Measurements from ENCODE around the gene ESYT2. TPM values are rescaled to one million over a fixed set of nuclear protein-coding genes. Genes with fewer than 3 reads are reported as not detected.

The ESYT2 gene
- polyA plus RNA-seq, 3 donors: 14.0 to 24.1 (median 22.0) TPM

- no peak for TF ChIP-seq CTCF (IDR thresholded peaks at IDR 0.05)
- Mint-ChIP-seq H3K36me3 (peaks cover 59 to 64% of the 10 kb centered on the region in 2 donors), H3K27me3 (ENCODE audit: low read depth in 3 of 3) (no peaks in the 10 kb centered on the region), H3K4me3 (no peak overlapping the region), H3K4me1 (peaks cover 27% of the 10 kb centered on the region), H3K27ac (peak overlapping the region in 6 of 7 donors; percentile 21 to 86 (median 73)), H3K9me3 (no peaks in the 10 kb centered on the region)
- Histone ChIP-seq H3K9me3 (replicated peaks in 1 of 2; ENCODE audit: control insufficient read depth in 1 of 2, insufficient read depth in 1 of 2, low read length in 2 of 2) (no peaks in the 10 kb centered on the region), H2AFZ (ENCODE audit: insufficient read depth, low read depth, low read length, poor library complexity, severe bottlenecking) (no peak overlapping the region), H3K79me2 (ENCODE audit: insufficient read depth, low read length) (no peaks in the 10 kb centered on the region), H3K9ac (ENCODE audit: insufficient read depth, low read length, poor library complexity, severe bottlenecking) (no peak overlapping the region), H3K36me3 (replicated peaks in 1 of 2; ENCODE audit: control insufficient read depth in 1 of 2, insufficient read depth in 2 of 2, low read length in 2 of 2) (peaks cover 25 to 66% of the 10 kb centered on the region in 2 donors), H3K27ac (ENCODE audit: low read depth in 1 of 2, low read length in 2 of 2) (peak overlapping the region in 1 of 2 donors; percentile 47), H3K27me3 (ENCODE audit: control insufficient read depth in 2 of 2, insufficient read depth in 2 of 2, low read length in 2 of 2) (no peaks in the 10 kb centered on the region), H3K4me3 (replicated peaks in 1 of 3; ENCODE audit: low read depth in 2 of 3, low read length in 3 of 3) (no peak overlapping the region), H3K4me2 (replicated peaks; ENCODE audit: extremely low read depth, low read length, poor library complexity, severe bottlenecking) (no peak overlapping the region), H3K4me1 (ENCODE audit: control insufficient read depth in 1 of 2, insufficient read depth in 2 of 2, low read length in 2 of 2) (peaks cover 26 to 31% of the 10 kb centered on the region in 2 donors), H4K20me1 (ENCODE audit: insufficient read depth, low read length) (no peaks in the 10 kb centered on the region)
- WGBS (ENCODE audit: insufficient coverage): 96% methylated on average over 10 of the region's 12 CpGs
- DNase-seq: no peak
- intact Hi-C loops (cut with micrococcal nuclease): loop anchor here in 1 of 2 donors (5.0 kb wide), 1 partner anchor 39 kb away; no protein-coding TSS in a partner anchor
Measured at GRCh38 chr7:158735935-158736334, 93.4 kb downstream of the ESYT2 start.

GRCh38 chr7:158734861-158735260 lies 94.4 kb downstream of the ESYT2 start:
- H3K27ac ChIP-seq (ENCODE audit: low read depth in 1 of 2, low read length in 2 of 2): peak overlapping the region in 1 of 2 donors; percentile 47
- peak overlapping the region; percentile 30 to 86 (median 68) for H3K27ac Mint-ChIP-seq
- H4K20me1 ChIP-seq (ENCODE audit: insufficient read depth, low read length): no peaks in the 10 kb centered on the region
- WGBS (ENCODE audit: insufficient coverage): 62% methylated on average over 2 of the region's 6 CpGs
- intact Hi-C loops (cut with micrococcal nuclease): loop anchor here in 1 of 2 donors (5.0 kb wide), 1 partner anchor 38 kb away; no protein-coding TSS in a partner anchor
- H3K36me3 ChIP-seq (replicated peaks in 1 of 2; ENCODE audit: control insufficient read depth in 1 of 2, insufficient read depth in 2 of 2, low read length in 2 of 2): peaks cover 25 to 63% of the 10 kb centered on the region in 2 donors
- no peak overlapping the region for H3K4me3 Mint-ChIP-seq
- H3K4me2 ChIP-seq (replicated peaks; ENCODE audit: extremely low read depth, low read length, poor library complexity, severe bottlenecking): no peak overlapping the region
- no peaks in the 10 kb centered on the region for H3K27me3 Mint-ChIP-seq (ENCODE audit: low read depth in 3 of 3)
- no peaks in the 10 kb centered on the region for H3K27me3 ChIP-seq (ENCODE audit: control insufficient read depth in 2 of 2, insufficient read depth in 2 of 2, low read length in 2 of 2)
- H3K4me1 Mint-ChIP-seq: peaks cover 27% of the 10 kb centered on the region
- no peak for TF ChIP-seq CTCF (IDR thresholded peaks at IDR 0.05)
- no peaks in the 10 kb centered on the region for H3K9me3 ChIP-seq (replicated peaks in 1 of 2; ENCODE audit: control insufficient read depth in 1 of 2, insufficient read depth in 1 of 2, low read length in 2 of 2)
- H3K9me3 Mint-ChIP-seq: no peaks in the 10 kb centered on the region
- H3K79me2 ChIP-seq (ENCODE audit: insufficient read depth, low read length): no peaks in the 10 kb centered on the region
- H3K4me3 ChIP-seq (replicated peaks in 1 of 3; ENCODE audit: low read depth in 2 of 3, low read length in 3 of 3): no peak overlapping the region
- no peak overlapping the region for H2AFZ ChIP-seq (ENCODE audit: insufficient read depth, low read depth, low read length, poor library complexity, severe bottlenecking)
- no peak overlapping the region for H3K9ac ChIP-seq (ENCODE audit: insufficient read depth, low read length, poor library complexity, severe bottlenecking)
- peaks cover 51 to 64% of the 10 kb centered on the region in 2 donors for H3K36me3 Mint-ChIP-seq
- peaks cover 24 to 28% of the 10 kb centered on the region in 2 donors for H3K4me1 ChIP-seq (ENCODE audit: control insufficient read depth in 1 of 2, insufficient read depth in 2 of 2, low read length in 2 of 2)
- peak; percentile 65 to 80 (median 72) for DNase-seq

Measured in CD14-positive monocyte (primary cell).